Psoas muscle (tissue), 8 donors: ENCODE data around the gene VGLL2. TPM values are rescaled to one million over a fixed set of nuclear protein-coding genes. Genes with fewer than 3 reads are reported as not detected.
"Not testable (repeated sequence)": the region's sequence is repeated elsewhere in the genome, so short reads cannot be mapped to it uniquely, and the experiment has no call there.

Experiments
- ATAC-seq, 4 donors: fragments of 200-7000 bp; cut with Tn5 transposase; one replicate each; pipeline ENCODE4 v1.9.1; 2020; ENCODE audit warnings: moderate library complexity in 3 of 4, mild to moderate bottlenecking in 2 of 4
- DNase-seq, 2 donors: peaks; one replicate each; pipeline ENCODE4 v3.0.0-alpha.2; 2020
- H3K27ac ChIP-seq: fragments of 200-600 bp; one replicate; pipeline ENCODE4 v1.8.0; 2022
- H3K27me3 ChIP-seq, 3 donors: fragments of 200-600 bp in 1 of 3; one replicate each; pipeline versions ENCODE4 v1.6.1 to v1.8.0; 2013 to 2022; ENCODE audit warnings: low read length in 2 of 3, mild to moderate bottlenecking in 2 of 3, moderate library complexity in 1 of 3; ENCODE audit not compliant: insufficient read depth in 3 of 3
- H3K36me3 ChIP-seq, 2 donors: fragments of 200-600 bp in 1 of 2; one replicate each; pipeline versions ENCODE4 v1.6.1 to v1.8.0; 2013 to 2022; ENCODE audit warnings: low read depth in 1 of 2, mild to moderate bottlenecking in 1 of 2, moderate library complexity in 1 of 2; ENCODE audit not compliant: insufficient read depth in 1 of 2
- H3K4me1 ChIP-seq: fragments of 200-600 bp; one replicate; pipeline ENCODE4 v1.8.0; 2022
- H3K4me3 ChIP-seq: fragments of 200-600 bp; one replicate; pipeline ENCODE4 v1.8.0; 2022; ENCODE audit warnings: mild to moderate bottlenecking
- H3K9me3 ChIP-seq: fragments of 200-600 bp; one replicate; pipeline ENCODE4 v1.8.0; 2022
- CTCF ChIP-seq: fragments of 200-600 bp; IDR thresholded peaks from one replicate; pipeline ENCODE4 v1.8.0; 2022; ENCODE audit warnings: antibody characterized with exemption
- WGBS, 3 donors: extraction: QIAGEN DNeasy Blood & Tissue Kit; methylation state at CpG; one replicate each; pipeline versions ENCODE4 v1.1.6 to v1.1.7; 2013; 5-methylcytosine and 5-hydroxymethylcytosine counted together
- intact Hi-C, 2 donors: fragments of 100-400 bp; cut with DNase I; formaldehyde crosslinking; loops; one replicate each; pipeline versions ENCODE4 v1.11.0 to v1.14.2; 2022
- polyA plus RNA-seq, 3 donors: library from polyadenylated mRNA; stranded (reverse); fragments of 200-250 nt; gene quantifications; one replicate each; pipeline ENCODE4 v1.2.3, GENCODE V29; 2013
- total RNA-seq, 4 donors: library from RNA; stranded (reverse); fragmentation: NEBNext Ultra II Directional in 2 of 4; extraction: Animal tissue kit (Norgen Biotek cat#: 25700) in 2 of 4; gene quantifications; one replicate each; pipeline versions ENCODE4 v1.2.1 to v1.2.4, GENCODE V29; 2021 to 2023
- donor health status: healthy with polysubstance abuse.
- donor health status: DM: no; HTN: no; CAD: no; lungs with moderate emphysema.
- donor health status: Bipolar disorder and iron deficiency.
- donor health status: healthy.
- donor health status: DM: yes; HTN: yes; CAD: no.
- donor health status: DM: no; HTN: no; CAD: no.
- donor health status: DM: no; HTN: no; CAD: no.
- donor health status: DM: yes; HTN: yes; CAD: no.

Gene VGLL2
- total and polyA plus RNA-seq, 7 donors = 13.1 to 108 (median 70.9) TPM

GRCh38 chr6:117237561-117237960 lies 27.8 kb upstream of the VGLL2 start:
- ATAC-seq (no peak), DNase-seq (no peak)
- intact Hi-C loops = no loop called here
- Histone ChIP-seq H3K9me3 (no peaks in the 10 kb centered on the region), H3K36me3 (no peaks in the 10 kb centered on the region), H3K27ac (no peak overlapping the region), H3K4me3 (no peak overlapping the region), H3K27me3 (no peaks in the 10 kb centered on the region), H3K4me1 (no peaks in the 10 kb centered on the region)
- 63 to 82% (median 69%) methylated on average over 2 of the region's 2 CpGs for WGBS, 3 donors
- no peak for TF ChIP-seq CTCF

- H3K4me3 ChIP-seq, DNase-seq, H3K27ac ChIP-seq, H3K4me1 ChIP-seq, H3K27me3 ChIP-seq, intact Hi-C loops, H3K9me3 ChIP-seq, ATAC-seq, H3K36me3 ChIP-seq: not testable (repeated sequence)
- 66 to 82% (median 70%) methylated on average over 6 to 10 of the region's 13 CpGs for WGBS, 3 donors
Observed at GRCh38 chr6:117244571-117244970, 20.8 kb upstream of the VGLL2 start.

- DNase-seq, H3K36me3 ChIP-seq, ATAC-seq, H3K27ac ChIP-seq, H3K4me3 ChIP-seq, H3K27me3 ChIP-seq, H3K9me3 ChIP-seq, intact Hi-C loops, H3K4me1 ChIP-seq: not testable (repeated sequence)
- WGBS, 3 donors = 86 to 94% (median 87%) methylated on average over 13 to 19 of the region's 20 CpGs
Observed at GRCh38 chr6:117244979-117245378, 20.4 kb upstream of the VGLL2 start.

GRCh38 chr6:117253785-117254184 lies 11.6 kb upstream of the VGLL2 start:
- H3K9me3 ChIP-seq = no peaks in the 10 kb centered on the region
- TF ChIP-seq CTCF = no peak
- no peak overlapping the region for H3K4me3 ChIP-seq
- H3K36me3 ChIP-seq = no peaks in the 10 kb centered on the region
- H3K4me1 ChIP-seq = no peaks in the 10 kb centered on the region
- WGBS, 3 donors = 84 to 90% (median 86%) methylated on average over 2 of the region's 2 CpGs
- DNase-seq = no peak
- no peak for ATAC-seq
- H3K27me3 ChIP-seq = no peaks in the 10 kb centered on the region
- H3K27ac ChIP-seq = no peak overlapping the region
- intact Hi-C loops = no loop called here

GRCh38 chr6:117262799-117263198 lies 2.6 kb upstream of the VGLL2 start:
- Histone ChIP-seq H3K4me3 (no peak overlapping the region), H3K36me3 (no peaks in the 10 kb centered on the region), H3K27ac (peak overlapping the region; percentile 33), H3K27me3 (peaks cover 0 to 7% (median 0%) of the 10 kb centered on the region in 3 donors), H3K4me1 (peaks cover 10% of the 10 kb centered on the region), H3K9me3 (no peaks in the 10 kb centered on the region)
- intact Hi-C loops = no loop called here
- DNase-seq (no peak), ATAC-seq (no peak)
- 69 to 71% (median 69%) methylated on average over 8 of the region's 8 CpGs for WGBS, 3 donors
- TF ChIP-seq CTCF = no peak

GRCh38 chr6:117263353-117263927 lies 1.9 kb upstream of the VGLL2 start:
- 49 to 72% (median 66%) methylated on average over 27 of the region's 27 CpGs for WGBS, 3 donors
- DNase-seq (no peak), ATAC-seq (no peak)
- no peak for TF ChIP-seq CTCF
- Histone ChIP-seq H3K9me3 (no peaks in the 10 kb centered on the region), H3K27ac (no peak overlapping the region), H3K27me3 (peaks cover 0 to 7% (median 0%) of the 10 kb centered on the region in 3 donors), H3K36me3 (no peaks in the 10 kb centered on the region), H3K4me1 (peaks cover 12% of the 10 kb centered on the region), H3K4me3 (no peak overlapping the region)
- intact Hi-C loops = no loop called here
